ENCODE data around the gene TIMM13.

DNA sequence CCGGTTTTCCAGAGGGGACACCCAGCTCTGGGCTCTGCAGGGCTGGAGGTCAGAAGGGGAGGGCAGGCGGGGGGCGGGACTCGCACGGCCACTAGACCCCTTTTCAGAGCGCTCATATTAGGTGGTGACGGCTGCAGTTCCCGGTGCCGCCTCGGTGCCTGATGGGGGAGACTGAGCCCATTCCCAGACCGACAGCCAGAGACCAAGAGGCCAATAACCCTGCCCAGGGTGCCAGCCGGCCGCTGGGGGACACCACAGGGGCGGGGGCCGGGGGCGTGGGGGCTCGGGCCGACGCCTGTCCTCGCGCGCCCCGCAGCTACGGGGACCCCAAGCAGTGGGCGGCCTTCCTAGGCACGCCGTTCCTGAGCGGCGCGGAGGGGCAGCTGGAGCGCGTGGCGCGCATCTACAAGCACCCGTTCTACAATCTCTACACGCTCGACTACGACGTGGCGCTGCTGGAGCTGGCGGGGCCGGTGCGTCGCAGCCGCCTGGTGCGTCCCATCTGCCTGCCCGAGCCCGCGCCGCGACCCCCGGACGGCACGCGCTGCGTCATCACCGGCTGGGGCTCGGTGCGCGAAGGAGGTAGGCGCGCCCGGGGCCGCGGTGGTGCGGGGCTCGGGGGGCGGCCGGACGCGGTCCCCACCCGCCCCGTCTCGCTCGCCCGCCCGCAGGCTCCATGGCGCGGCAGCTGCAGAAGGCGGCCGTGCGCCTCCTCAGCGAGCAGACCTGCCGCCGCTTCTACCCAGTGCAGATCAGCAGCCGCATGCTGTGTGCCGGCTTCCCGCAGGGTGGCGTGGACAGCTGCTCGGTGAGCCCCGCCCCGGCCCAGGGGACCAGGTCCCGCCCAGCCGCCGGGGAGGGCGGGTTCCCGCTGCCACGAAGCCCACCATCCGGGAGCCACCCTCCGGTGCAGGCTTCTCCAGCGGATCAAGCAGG is 2.4 kb downstream of the TIMM13 start:
- TF ChIP-seq, protein P1, sequence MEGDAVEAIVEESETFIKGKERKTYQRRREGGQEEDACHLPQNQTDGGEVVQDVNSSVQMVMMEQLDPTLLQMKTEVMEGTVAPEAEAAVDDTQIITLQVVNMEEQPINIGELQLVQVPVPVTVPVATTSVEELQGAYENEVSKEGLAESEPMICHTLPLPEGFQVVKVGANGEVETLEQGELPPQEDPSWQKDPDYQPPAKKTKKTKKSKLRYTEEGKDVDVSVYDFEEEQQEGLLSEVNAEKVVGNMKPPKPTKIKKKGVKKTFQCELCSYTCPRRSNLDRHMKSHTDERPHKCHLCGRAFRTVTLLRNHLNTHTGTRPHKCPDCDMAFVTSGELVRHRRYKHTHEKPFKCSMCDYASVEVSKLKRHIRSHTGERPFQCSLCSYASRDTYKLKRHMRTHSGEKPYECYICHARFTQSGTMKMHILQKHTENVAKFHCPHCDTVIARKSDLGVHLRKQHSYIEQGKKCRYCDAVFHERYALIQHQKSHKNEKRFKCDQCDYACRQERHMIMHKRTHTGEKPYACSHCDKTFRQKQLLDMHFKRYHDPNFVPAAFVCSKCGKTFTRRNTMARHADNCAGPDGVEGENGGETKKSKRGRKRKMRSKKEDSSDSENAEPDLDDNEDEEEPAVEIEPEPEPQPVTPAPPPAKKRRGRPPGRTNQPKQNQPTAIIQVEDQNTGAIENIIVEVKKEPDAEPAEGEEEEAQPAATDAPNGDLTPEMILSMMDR (IDR thresholded peaks at IDR 0.05), result peak in 2 of 12 donors; percentile 20 to 40
- no peak for TF ChIP-seq POLR2A (IDR thresholded peaks at IDR 0.05)

Data from heart left ventricle (tissue), 13 donors.